Activated T-helper 2 cell treated with anti-CD3 and anti-CD28 coated beads, Interferon-gamma antibody, Interleukin-2, Interleukin-4, amounts not matched to agents 10 μg/mL and 5 μg/mL and 100 μg/mL, durations not matched to agents 14 hours and 24 hours and 36 hours (primary cell): Measurements from ENCODE around the gene ORMDL1. TPM values are rescaled to one million over a fixed set of nuclear protein-coding genes. Genes with fewer than 3 reads are reported as not detected.

Source experiments
- DNase-seq: peaks from one replicate; pipeline ENCODE4 v3.0.0; 2021; ENCODE audit warnings: low spot score
- H3K27ac Mint-ChIP-seq: one replicate; pipeline ENCODE4 v1.8.0; 2021; ENCODE audit warnings: mixed read lengths
- H3K27me3 Mint-ChIP-seq: one replicate; pipeline ENCODE4 v1.8.0; 2021; ENCODE audit warnings: low read depth, mixed read lengths
- H3K36me3 Mint-ChIP-seq: one replicate; pipeline ENCODE4 v1.8.0; 2021; ENCODE audit warnings: low read depth, mixed read lengths
- H3K4me1 Mint-ChIP-seq: one replicate; pipeline ENCODE4 v1.8.0; 2021; ENCODE audit warnings: low read depth, mixed read lengths
- H3K4me3 Mint-ChIP-seq: one replicate; pipeline ENCODE4 v1.8.0; 2021; ENCODE audit warnings: low read depth, mild to moderate bottlenecking, moderate library complexity, mixed read lengths
- H3K9me3 Mint-ChIP-seq: one replicate; pipeline ENCODE4 v1.8.0; 2021; ENCODE audit warnings: mixed read lengths
- intact Hi-C: fragments of 100-400 bp; cut with micrococcal nuclease; formaldehyde crosslinking; loops from one replicate; pipeline ENCODE4 v1.15.1; 2023
- total RNA-seq: library from RNA; stranded (reverse); gene quantifications from 2 replicates; pipeline ENCODE4 v1.2.3, GENCODE V29; 2022

ORMDL1 gene
- total RNA-seq, 1 donor from 2014 or later = 72.1 TPM

- Mint-ChIP-seq H3K27ac (no peak overlapping the region), H3K4me1 (peaks cover 14% of the 10 kb centered on the region), H3K9me3 (no peaks in the 10 kb centered on the region), H3K4me3 (no peak overlapping the region), H3K27me3 (no peaks in the 10 kb centered on the region), H3K36me3 (peaks cover 43% of the 10 kb centered on the region)
- no peak for DNase-seq
- intact Hi-C loops = loop anchor here (5.0 kb wide), 1 partner anchor 268 kb away; no protein-coding TSS in a partner anchor
These were observed 14.8 kb upstream of the ORMDL1 start for GRCh38 chr2:189799030-189799331.

GRCh38 chr2:189798312-189799029 lies 14.3 kb upstream of the ORMDL1 start:
- Mint-ChIP-seq H3K9me3 (no peaks in the 10 kb centered on the region), H3K36me3 (peaks cover 43% of the 10 kb centered on the region), H3K27me3 (no peaks in the 10 kb centered on the region), H3K27ac (no peak overlapping the region), H3K4me3 (no peak overlapping the region), H3K4me1 (peaks cover 14% of the 10 kb centered on the region)
- no peak for DNase-seq
- intact Hi-C loops = loop anchor here (5.0 kb wide), 1 partner anchor 269 kb away; no protein-coding TSS in a partner anchor

DNA sequence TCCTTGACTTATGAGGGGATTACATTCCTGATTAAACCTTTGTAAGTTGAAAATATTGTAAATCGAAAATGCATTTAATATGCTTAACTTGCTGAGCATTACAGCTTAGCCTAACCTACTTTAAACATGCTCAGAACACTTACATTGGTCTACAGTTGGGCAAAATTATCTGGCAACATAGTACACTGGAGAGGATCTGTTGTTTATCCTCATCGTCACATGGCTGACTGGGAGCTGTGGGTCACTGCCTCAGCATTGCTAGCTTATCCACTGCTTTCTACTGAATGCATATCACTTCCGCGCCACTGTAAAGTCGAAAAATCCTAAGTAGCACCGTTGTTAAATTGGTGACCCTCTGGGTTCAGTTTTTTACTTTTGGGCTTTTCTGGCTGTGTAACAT lies 13.8 kb upstream of the ORMDL1 start:
- H3K4me1 Mint-ChIP-seq = peaks cover 14% of the 10 kb centered on the region
- H3K27ac Mint-ChIP-seq = no peak overlapping the region

DNA sequence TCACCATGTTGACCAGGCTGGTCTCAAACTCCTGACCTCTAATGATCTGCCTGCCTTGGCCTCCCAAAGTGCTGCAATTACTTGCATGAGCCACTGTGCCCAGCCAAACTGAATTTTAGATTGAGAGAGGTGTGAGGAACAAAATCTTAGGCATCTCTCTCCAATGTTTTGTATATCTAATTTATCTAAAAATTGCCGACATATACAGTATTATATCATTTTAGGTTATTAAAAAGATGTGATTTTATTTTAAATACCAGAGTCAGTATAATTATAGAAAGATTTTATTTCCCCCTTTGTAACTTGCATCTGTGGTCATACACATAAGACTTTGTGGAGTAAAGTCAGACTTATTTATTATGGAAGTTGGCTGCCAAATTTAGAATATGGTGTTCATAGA lies 10.2 kb upstream of the ORMDL1 start:
- Mint-ChIP-seq H3K27ac (no peak overlapping the region), H3K36me3 (peaks cover 50% of the 10 kb centered on the region), H3K27me3 (no peaks in the 10 kb centered on the region), H3K4me3 (no peak overlapping the region), H3K4me1 (peaks cover 17% of the 10 kb centered on the region), H3K9me3 (no peaks in the 10 kb centered on the region)
- intact Hi-C loops = no loop called here
- DNase-seq = no peak

More for the DNA sequence above, 13.8 kb upstream of the ORMDL1 start:
- H3K36me3 Mint-ChIP-seq = peaks cover 49% of the 10 kb centered on the region
- intact Hi-C loops = loop anchor here (5.0 kb wide), 1 partner anchor 269 kb away; no protein-coding TSS in a partner anchor
- no peak for DNase-seq
- H3K27me3 Mint-ChIP-seq = no peaks in the 10 kb centered on the region
- no peaks in the 10 kb centered on the region for H3K9me3 Mint-ChIP-seq
- no peak overlapping the region for H3K4me3 Mint-ChIP-seq

GRCh38 chr2:189791338-189792042 lies 7.4 kb upstream of the ORMDL1 start:
- intact Hi-C loops = no loop called here
- Mint-ChIP-seq H3K4me3 (no peak overlapping the region), H3K9me3 (no peaks in the 10 kb centered on the region), H3K27me3 (no peaks in the 10 kb centered on the region), H3K4me1 (peaks cover 24% of the 10 kb centered on the region), H3K27ac (no peak overlapping the region), H3K36me3 (peaks cover 46% of the 10 kb centered on the region)
- DNase-seq = no peak

DNA sequence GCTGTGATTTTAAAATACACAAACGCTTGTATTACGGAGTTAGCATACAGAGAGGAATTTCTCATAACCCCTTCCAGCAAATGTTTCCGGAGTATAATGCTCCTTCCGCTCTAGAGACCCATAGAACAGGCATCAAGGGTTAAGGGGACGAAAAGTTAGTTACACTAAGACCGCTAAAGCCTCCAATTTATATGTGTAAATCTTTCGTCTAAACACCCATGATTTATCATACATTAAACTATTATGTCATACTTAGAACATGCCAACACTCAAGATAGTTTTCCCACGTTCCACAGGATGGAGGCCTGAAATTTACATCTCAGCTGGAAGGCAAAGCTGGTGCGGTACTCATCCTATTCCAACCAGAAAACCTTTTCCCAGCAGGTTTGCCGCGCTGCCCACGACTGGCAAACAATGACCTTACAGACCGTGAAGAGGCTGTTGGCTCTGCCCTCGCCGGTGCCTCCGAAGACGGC lies 650 bp downstream of the ORMDL1 start:
- H3K27ac Mint-ChIP-seq = peak overlapping the region; percentile 90
- H3K9me3 Mint-ChIP-seq = no peaks in the 10 kb centered on the region
- H3K4me1 Mint-ChIP-seq = peaks cover 45% of the 10 kb centered on the region
- peaks cover 66% of the 10 kb centered on the region for H3K36me3 Mint-ChIP-seq
- H3K27me3 Mint-ChIP-seq = no peaks in the 10 kb centered on the region
- peak overlapping the region; percentile 90 for H3K4me3 Mint-ChIP-seq
- no peak for DNase-seq
- intact Hi-C loops = loop anchor here (10.0 kb wide), 2 partner anchors 621 to 751 kb away; partner anchors contain the start of genes MFSD6 and NEMP2

GRCh38 chr2:189782221-189782671 lies 1.9 kb downstream of the ORMDL1 start:
- Mint-ChIP-seq H3K27me3 (no peaks in the 10 kb centered on the region), H3K27ac (peak overlapping the region; percentile 73), H3K4me1 (peaks cover 41% of the 10 kb centered on the region), H3K9me3 (no peaks in the 10 kb centered on the region), H3K36me3 (peaks cover 63% of the 10 kb centered on the region), H3K4me3 (peak overlapping the region; percentile 90)
- DNase-seq = no peak
- intact Hi-C loops = loop anchor here (10.0 kb wide), 2 partner anchors 623 to 753 kb away; partner anchors contain the start of genes MFSD6 and NEMP2

DNA sequence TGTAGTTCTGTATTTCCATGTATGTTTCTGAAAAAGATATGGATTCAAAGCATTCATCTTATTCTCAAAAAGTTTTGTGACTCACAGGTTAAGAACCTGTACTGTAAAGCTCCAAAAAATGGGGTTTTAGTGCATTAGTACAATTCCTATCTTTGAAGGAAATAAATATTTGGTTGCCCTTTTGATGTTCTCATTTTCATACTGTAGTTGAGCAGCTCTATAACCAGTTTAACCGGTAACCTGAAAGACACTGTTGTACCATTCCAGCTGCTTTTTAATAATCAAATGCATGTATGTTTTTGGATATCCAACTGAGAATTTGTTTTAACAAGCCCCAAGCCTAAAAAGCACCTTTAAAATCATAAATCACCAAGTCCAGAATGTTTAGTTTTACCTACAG lies 11.9 kb downstream of the ORMDL1 start:
- Mint-ChIP-seq H3K27ac (no peak overlapping the region), H3K4me1 (peaks cover 2% of the 10 kb centered on the region), H3K27me3 (no peaks in the 10 kb centered on the region), H3K36me3 (peaks cover 66% of the 10 kb centered on the region), H3K4me3 (no peak overlapping the region), H3K9me3 (no peaks in the 10 kb centered on the region)
- DNase-seq = no peak
- intact Hi-C loops = no loop called here

DNA sequence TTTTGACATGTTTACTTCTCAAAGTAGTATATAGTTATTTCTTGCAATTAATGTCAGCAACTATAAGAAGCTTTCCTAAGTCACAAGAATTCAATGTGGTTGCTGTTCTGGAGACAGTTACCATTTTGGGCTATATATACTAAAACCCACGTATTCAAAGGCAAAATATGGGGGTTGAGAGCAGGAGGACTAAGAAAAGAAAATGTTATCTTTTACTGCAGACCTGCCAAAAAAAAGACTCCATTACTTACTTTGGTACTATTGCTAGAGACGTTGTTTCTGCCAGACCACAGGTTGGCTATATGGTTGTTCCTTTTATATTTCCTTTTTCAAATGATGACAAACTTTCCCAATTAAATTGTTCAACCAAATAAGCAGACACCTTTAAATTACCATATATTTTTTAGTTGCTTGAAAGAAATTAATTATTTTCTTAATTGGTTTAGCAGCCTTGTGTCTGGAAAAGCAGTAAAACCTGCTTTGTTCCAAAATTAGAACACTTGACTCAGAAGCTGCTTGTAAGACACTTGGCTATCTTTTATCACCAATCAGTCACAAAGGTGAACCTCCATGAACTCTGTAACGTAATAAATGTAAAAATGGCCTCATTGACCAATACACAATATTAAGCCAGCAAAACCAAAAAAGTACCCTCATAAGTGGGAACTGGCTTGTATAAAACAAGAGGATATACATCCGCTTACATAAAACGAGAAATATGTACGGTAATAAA lies 13.4 kb downstream of the ORMDL1 start:
- Mint-ChIP-seq H3K36me3 (peaks cover 63% of the 10 kb centered on the region), H3K4me1 (no peaks in the 10 kb centered on the region), H3K27ac (no peak overlapping the region), H3K27me3 (no peaks in the 10 kb centered on the region), H3K9me3 (no peaks in the 10 kb centered on the region), H3K4me3 (no peak overlapping the region)
- DNase-seq = no peak
- intact Hi-C loops = no loop called here

GRCh38 chr2:189763908-189764661 lies 20.1 kb downstream of the ORMDL1 start:
- Mint-ChIP-seq H3K4me3 (peak overlapping the region; percentile 92), H3K4me1 (peaks cover 12% of the 10 kb centered on the region), H3K36me3 (peaks cover 21% of the 10 kb centered on the region), H3K27ac (no peak overlapping the region), H3K27me3 (no peaks in the 10 kb centered on the region), H3K9me3 (no peaks in the 10 kb centered on the region)
- no peak for DNase-seq
- intact Hi-C loops = loop anchor here (5.0 kb wide), 2 partner anchors 322 to 553 kb away; partner anchors contain the start of genes HIBCH and WDR75

DNA sequence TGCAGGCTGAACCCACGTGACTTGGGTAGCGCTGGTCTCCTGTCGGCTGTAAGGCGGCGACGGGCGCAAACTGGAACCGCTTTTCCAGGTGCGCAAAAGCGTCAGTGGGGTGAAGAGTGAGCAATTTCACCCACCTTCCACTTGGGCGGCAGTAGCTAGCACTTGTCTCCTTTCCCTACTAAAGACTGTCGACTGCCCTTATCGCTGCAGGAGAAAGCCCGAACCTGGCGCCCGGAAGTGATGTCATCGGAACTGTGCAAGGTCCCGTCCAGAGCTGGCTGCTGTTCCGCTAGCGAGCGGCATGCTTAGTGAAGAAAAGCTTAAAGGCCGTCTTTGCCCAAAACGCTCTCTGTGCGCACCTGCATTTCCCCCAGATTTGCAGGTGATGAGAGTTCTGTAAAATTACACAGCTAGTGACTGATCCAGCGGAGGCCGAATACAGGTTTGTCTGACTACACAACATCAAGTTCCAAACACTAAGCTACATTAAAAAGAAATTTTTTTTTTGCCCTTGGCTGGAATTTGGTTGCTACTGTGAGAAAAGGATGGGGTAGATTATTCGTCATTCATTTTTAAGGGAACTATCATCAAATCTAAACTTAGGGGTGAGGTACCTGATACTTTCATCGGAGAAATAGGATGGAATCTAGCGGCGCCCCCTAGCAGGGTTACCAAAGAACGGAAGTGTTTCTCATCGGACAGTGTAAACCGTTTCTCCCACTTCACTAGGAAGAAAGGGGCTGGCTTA lies 21.4 kb downstream of the ORMDL1 start, which contains the start of gene OSGEPL1:
Gene OSGEPL1 (minus strand): TSS at position 242 of the 748 bp plus-strand sequence. CDS start 1,152 bp downstream, outside the sequence.
- DNase-seq = peak; percentile 90
- Mint-ChIP-seq H3K27ac (peak within 1 kb of the TSS; percentile 97), H3K36me3 (peaks cover 19% of the 10 kb centered on the region), H3K4me1 (peaks cover 12% of the 10 kb centered on the region), H3K27me3 (no peaks in the 10 kb centered on the region), H3K4me3 (peak within 1 kb of the TSS; percentile 92), H3K9me3 (no peaks in the 10 kb centered on the region)
- intact Hi-C loops = loop anchor here (1.0 to 5.0 kb wide), 5 partner anchors 22 to 555 kb away; partner anchors contain the start of genes ANKAR, ASNSD1, HIBCH and ORMDL1
